HG02763 (cell line): ENCODE data around the gene TNFAIP6.
"Not testable (repeated sequence)": the region's sequence is repeated elsewhere in the genome, so short reads cannot be mapped to it uniquely, and the experiment has no call there.

Experiments
- ATAC-seq: cut with Tn5 transposase; IDR thresholded peaks from one replicate; pipeline ENCODE4 v1.9.1; 2021; ENCODE audit warnings: mild to moderate bottlenecking, moderate library complexity; ENCODE audit not compliant: unreplicated experiment

TNFAIP6 gene

GRCh38 chr2:151410485-151410834, 53.1 kb downstream of the TNFAIP6 start:
- ATAC-seq: no peak

GRCh38 chr2:151417650-151418049, 60.3 kb downstream of the TNFAIP6 start:
- no peak for ATAC-seq

DNA sequence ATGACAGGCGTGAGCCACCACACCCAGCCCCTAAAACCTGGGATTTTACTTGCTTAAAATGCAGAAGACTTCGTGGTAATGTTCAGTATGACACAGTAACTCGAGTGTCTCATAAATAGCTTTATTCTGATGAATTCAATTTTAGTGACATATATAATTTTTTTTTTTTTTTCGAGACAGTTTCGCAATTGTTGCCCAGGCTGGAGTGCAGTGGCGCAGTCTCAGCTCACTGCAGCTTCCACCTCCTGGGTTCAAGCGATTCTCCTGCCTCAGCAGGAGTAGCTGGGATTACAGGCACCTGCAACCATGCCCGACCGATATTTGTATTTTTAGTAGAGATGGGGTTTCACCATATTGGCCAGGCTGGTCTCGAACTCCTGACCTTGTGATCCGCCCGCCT, 64.3 kb downstream of the TNFAIP6 start:
- not testable (repeated sequence) for ATAC-seq

- peak; percentile 69 for ATAC-seq
Observed at GRCh38 chr2:151422917-151423439, 65.6 kb downstream of the TNFAIP6 start.

DNA sequence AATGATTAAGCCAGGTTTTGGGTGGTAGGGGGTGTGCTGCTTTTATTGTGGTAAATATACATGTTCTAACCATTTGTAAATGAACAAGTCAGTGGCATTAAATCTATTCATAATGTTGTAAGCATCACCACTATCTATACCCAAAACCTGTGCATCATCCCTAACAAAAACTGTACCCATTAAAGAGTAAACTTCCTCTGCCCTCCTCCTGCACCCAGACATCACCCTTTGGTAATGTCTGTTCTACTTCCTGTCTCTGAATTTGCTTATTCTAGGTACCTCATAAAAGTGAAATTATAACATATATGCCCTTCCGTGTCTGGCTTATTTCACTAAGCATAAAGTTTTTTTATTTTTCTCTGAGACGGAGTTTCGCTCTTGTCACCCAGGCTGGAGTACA, 66.4 kb downstream of the TNFAIP6 start:
- ATAC-seq: no peak
